Nephron (organoid): ENCODE measurements around the gene SKAP1.

Experiments
- H3K27ac Mint-ChIP-seq, 3 experiments: 2 replicates each; pipeline ENCODE4 v1.8.0; 2020; ENCODE audit warnings: mixed read lengths in 3 of 3, mild to moderate bottlenecking in 2 of 3, moderate library complexity in 1 of 3
- H3K27me3 Mint-ChIP-seq: 2 replicates; pipeline ENCODE4 v1.8.0; 2021; ENCODE audit warnings: low read depth, mild to moderate bottlenecking, moderate library complexity, mixed read lengths
- H3K36me3 Mint-ChIP-seq: 2 replicates; pipeline ENCODE4 v1.8.0; 2020; ENCODE audit warnings: low read depth, mixed read lengths
- H3K4me1 Mint-ChIP-seq: 2 replicates; pipeline ENCODE4 v1.8.0; 2020; ENCODE audit warnings: mixed read lengths
- H3K4me3 Mint-ChIP-seq, 3 experiments: 2 replicates each; pipeline ENCODE4 v1.8.0; 2020; ENCODE audit warnings: mild to moderate bottlenecking in 3 of 3, mixed read lengths in 3 of 3, moderate library complexity in 2 of 3
- H3K9me3 Mint-ChIP-seq: 2 replicates; pipeline ENCODE4 v1.8.0; 2020; ENCODE audit warnings: mixed read lengths
- TF ChIP-seq, protein P1 (sequence below), 3 experiments: fragments of 200-600 bp; sonication (generic); IDR thresholded peaks; one replicate each; pipeline ENCODE4 v1.5.0; 2021; ENCODE audit warnings: antibody characterized with exemption in 3 of 3; ENCODE audit not compliant: unreplicated experiment in 3 of 3

The SKAP1 gene

GRCh38 chr17:48393283-48393682, 36.7 kb downstream of the SKAP1 start:
- Mint-ChIP-seq H3K9me3 (no peaks in the 10 kb centered on the region), H3K27ac (no peak overlapping the region), H3K36me3 (no peaks in the 10 kb centered on the region), H3K27me3 (peaks cover 24% of the 10 kb centered on the region), H3K4me3 (no peak overlapping the region), H3K4me1 (peaks cover 15% of the 10 kb centered on the region)
- TF ChIP-seq, protein P1, sequence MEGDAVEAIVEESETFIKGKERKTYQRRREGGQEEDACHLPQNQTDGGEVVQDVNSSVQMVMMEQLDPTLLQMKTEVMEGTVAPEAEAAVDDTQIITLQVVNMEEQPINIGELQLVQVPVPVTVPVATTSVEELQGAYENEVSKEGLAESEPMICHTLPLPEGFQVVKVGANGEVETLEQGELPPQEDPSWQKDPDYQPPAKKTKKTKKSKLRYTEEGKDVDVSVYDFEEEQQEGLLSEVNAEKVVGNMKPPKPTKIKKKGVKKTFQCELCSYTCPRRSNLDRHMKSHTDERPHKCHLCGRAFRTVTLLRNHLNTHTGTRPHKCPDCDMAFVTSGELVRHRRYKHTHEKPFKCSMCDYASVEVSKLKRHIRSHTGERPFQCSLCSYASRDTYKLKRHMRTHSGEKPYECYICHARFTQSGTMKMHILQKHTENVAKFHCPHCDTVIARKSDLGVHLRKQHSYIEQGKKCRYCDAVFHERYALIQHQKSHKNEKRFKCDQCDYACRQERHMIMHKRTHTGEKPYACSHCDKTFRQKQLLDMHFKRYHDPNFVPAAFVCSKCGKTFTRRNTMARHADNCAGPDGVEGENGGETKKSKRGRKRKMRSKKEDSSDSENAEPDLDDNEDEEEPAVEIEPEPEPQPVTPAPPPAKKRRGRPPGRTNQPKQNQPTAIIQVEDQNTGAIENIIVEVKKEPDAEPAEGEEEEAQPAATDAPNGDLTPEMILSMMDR (IDR thresholded peaks at IDR 0.05; ENCODE audit: unreplicated experiment in 3 of 3) = no peak

GRCh38 chr17:48392857-48393256, 37.2 kb downstream of the SKAP1 start:
- TF ChIP-seq, protein P1 (IDR thresholded peaks at IDR 0.05; ENCODE audit: unreplicated experiment in 3 of 3) = no peak
- H3K9me3 Mint-ChIP-seq = no peaks in the 10 kb centered on the region
- H3K27ac Mint-ChIP-seq = no peak overlapping the region
- H3K27me3 Mint-ChIP-seq = peaks cover 24% of the 10 kb centered on the region
- no peak overlapping the region for H3K4me3 Mint-ChIP-seq
- no peaks in the 10 kb centered on the region for H3K36me3 Mint-ChIP-seq
- peaks cover 15% of the 10 kb centered on the region for H3K4me1 Mint-ChIP-seq

DNA sequence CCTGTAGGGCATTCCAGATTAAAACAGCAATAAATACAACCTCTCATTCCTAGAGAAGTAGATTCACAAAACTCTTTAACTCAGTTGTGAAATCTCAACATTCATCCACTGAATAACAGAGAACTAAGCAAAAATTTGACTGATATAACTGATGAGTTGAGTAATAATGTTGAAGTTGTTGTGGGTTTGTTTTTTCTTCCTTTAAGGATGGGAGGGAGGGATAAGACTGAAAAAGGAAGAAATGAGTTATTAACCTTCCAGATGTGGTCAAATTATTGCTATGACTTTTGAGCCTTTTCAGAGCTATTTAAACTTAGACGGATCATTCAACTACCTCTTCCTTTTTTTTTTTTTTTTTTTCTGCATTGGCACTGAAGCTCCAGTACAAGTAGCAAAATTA, 38.6 kb downstream of the SKAP1 start:
- no peak overlapping the region for H3K27ac Mint-ChIP-seq

GRCh38 chr17:48389903-48390302, 40.1 kb downstream of the SKAP1 start:
- H3K27ac Mint-ChIP-seq = no peak overlapping the region
- H3K9me3 Mint-ChIP-seq = no peaks in the 10 kb centered on the region
- TF ChIP-seq, protein P1 (IDR thresholded peaks at IDR 0.05; ENCODE audit: unreplicated experiment in 3 of 3) = no peak
- H3K4me3 Mint-ChIP-seq = no peak overlapping the region
- peaks cover 15% of the 10 kb centered on the region for H3K4me1 Mint-ChIP-seq
- peaks cover 31% of the 10 kb centered on the region for H3K27me3 Mint-ChIP-seq
- H3K36me3 Mint-ChIP-seq = no peaks in the 10 kb centered on the region

More for the DNA sequence above, 38.6 kb downstream of the SKAP1 start:
- TF ChIP-seq, protein P1 (IDR thresholded peaks at IDR 0.05; ENCODE audit: unreplicated experiment in 3 of 3) = no peak
- H3K9me3 Mint-ChIP-seq = no peaks in the 10 kb centered on the region
- peaks cover 15% of the 10 kb centered on the region for H3K4me1 Mint-ChIP-seq
- H3K4me3 Mint-ChIP-seq = no peak overlapping the region
- H3K36me3 Mint-ChIP-seq = no peaks in the 10 kb centered on the region
- H3K27me3 Mint-ChIP-seq = peaks cover 29% of the 10 kb centered on the region

- H3K4me1 Mint-ChIP-seq = peaks cover 15% of the 10 kb centered on the region
- H3K36me3 Mint-ChIP-seq = no peaks in the 10 kb centered on the region
- TF ChIP-seq, protein P1 (IDR thresholded peaks at IDR 0.05; ENCODE audit: unreplicated experiment in 3 of 3) = no peak
- H3K27me3 Mint-ChIP-seq = peaks cover 29% of the 10 kb centered on the region
- peak overlapping the region in 1 of 3 experiments; percentile 45 for H3K27ac Mint-ChIP-seq
- H3K4me3 Mint-ChIP-seq = no peak overlapping the region
- no peaks in the 10 kb centered on the region for H3K9me3 Mint-ChIP-seq
These were observed 40.9 kb downstream of the SKAP1 start for GRCh38 chr17:48388955-48389743.

DNA sequence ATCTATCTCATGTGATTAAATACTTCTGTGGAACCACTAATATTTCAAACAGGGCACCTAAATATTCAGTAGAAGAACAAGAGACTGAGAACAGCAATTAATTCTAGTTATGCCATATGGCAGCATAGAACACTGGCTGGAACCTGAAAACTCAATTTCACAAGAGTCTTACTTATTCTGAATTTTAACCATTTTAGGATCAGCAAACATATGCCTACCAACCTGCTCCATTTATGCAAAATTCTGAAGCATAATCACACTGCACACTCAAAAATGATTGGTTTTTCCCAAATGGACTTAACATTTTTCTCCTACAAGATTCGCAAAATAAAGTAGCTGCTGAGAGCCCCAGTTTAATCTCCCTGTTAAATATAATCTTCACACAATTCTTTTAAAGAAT, 43.2 kb downstream of the SKAP1 start:
- Mint-ChIP-seq H3K4me3 (no peak overlapping the region), H3K9me3 (no peaks in the 10 kb centered on the region), H3K36me3 (no peaks in the 10 kb centered on the region), H3K4me1 (peaks cover 6% of the 10 kb centered on the region), H3K27ac (no peak overlapping the region), H3K27me3 (peaks cover 36% of the 10 kb centered on the region)
- TF ChIP-seq, protein P1 (IDR thresholded peaks at IDR 0.05; ENCODE audit: unreplicated experiment in 3 of 3) = no peak
